Endothelial cell of umbilical vein (primary cell): Measurements from ENCODE around the gene RFX2. TPM values are rescaled to one million over a fixed set of nuclear protein-coding genes. Genes with fewer than 3 reads are reported as not detected.

ENCODE experiments used
- BruUV-seq: library from RNA; stranded (reverse); fragments of 400-500 nt; replicated peaks from 2 replicates; lab custom pipeline; 2021; lab: Mats Ljungman, UMichigan
- CTCF ChIA-PET: fragments of 300-600, 350-600 bp; sonication (Branson Sonifier 250); formaldehyde crosslinking; loops from one replicate; lab custom pipeline; 2021; ENCODE audit warnings: antibody characterized with exemption, inconsistent platforms; lab: Charles Lee
- POLR2A ChIA-PET: fragments of 300-600, 350-600 bp; sonication (Branson Sonifier 250); formaldehyde crosslinking; loops from one replicate; lab custom pipeline; 2021; ENCODE audit warnings: antibody characterized with exemption, inconsistent platforms; lab: Charles Lee
- DNase-seq: peaks from one replicate; pipeline ENCODE4 v3.0.0-alpha.2; 2011; ENCODE audit warnings: low read depth, low spot score
- FAIRE-seq: peaks from 2 replicates; lab custom pipeline; 2011; peaks lifted over from hg19 to GRCh38; lab: Jason Lieb, UNC
- H2AFZ ChIP-seq: 2 replicates; pipeline ENCODE4 v1.6.0; 2012; ENCODE audit warnings: low read depth, low read length, control low read depth, inconsistent platforms
- H3K27ac ChIP-seq: 2 replicates; pipeline ENCODE4 v1.5.1; 2011; ENCODE audit warnings: low read depth, mild to moderate bottlenecking, control low read depth, low read length, moderate library complexity; ENCODE audit not compliant: insufficient read depth
- H3K27me3 ChIP-seq, 2 experiments: 2 replicates each; pipeline versions ENCODE4 v1.6.0 to v1.6.1; 2011; ENCODE audit warnings: low read length in 2 of 2, mixed read lengths in 1 of 2; ENCODE audit not compliant: control insufficient read depth in 2 of 2, insufficient read depth in 2 of 2
- H3K36me3 ChIP-seq, 2 experiments: 2 replicates in 1 of 2; 3 replicates in 1 of 2; pipeline ENCODE4 v1.5.1; 2011; ENCODE audit warnings: low read length in 2 of 2, mild to moderate bottlenecking in 1 of 2, moderate library complexity in 1 of 2; ENCODE audit not compliant: control insufficient read depth in 2 of 2, insufficient read depth in 2 of 2; ENCODE audit errors: extremely low read depth in 1 of 2
- H3K4me1 ChIP-seq: 3 replicates; pipeline ENCODE4 v1.5.1; 2011; ENCODE audit warnings: mild to moderate bottlenecking, low read length; ENCODE audit not compliant: control insufficient read depth, insufficient read depth; ENCODE audit errors: extremely low read depth
- H3K4me2 ChIP-seq: 2 replicates; pipeline ENCODE4 v1.6.1; 2011; ENCODE audit warnings: low read length, control low read depth, mixed read lengths; ENCODE audit not compliant: insufficient read depth
- H3K4me3 ChIP-seq, 3 experiments: fragments of 200-600 bp in 1 of 3; sonication (generic), shearing (Covaris generic) in 1 of 3; replicated peaks in 1 of 3; 2 replicates each; pipeline ENCODE4 v1.5.1; 2011 to 2016; ENCODE audit warnings: control low read depth in 3 of 3, low read length in 3 of 3, mild to moderate bottlenecking in 2 of 3, inconsistent platforms in 1 of 3, low read depth in 1 of 3, moderate library complexity in 1 of 3; ENCODE audit not compliant: insufficient read depth in 1 of 3
- H3K79me2 ChIP-seq: 2 replicates; pipeline ENCODE4 v1.6.0; 2012; ENCODE audit warnings: low read length, inconsistent platforms; ENCODE audit not compliant: control insufficient read depth, insufficient read depth
- H3K9ac ChIP-seq: replicated peaks from 2 replicates; pipeline ENCODE3; 2011; ENCODE audit warnings: low read length, control low read depth; ENCODE audit not compliant: insufficient read depth; ENCODE audit errors: extremely low read depth
- H3K9me1 ChIP-seq: replicated peaks from 3 replicates; pipeline ENCODE4 v1.6.0; 2011; ENCODE audit warnings: mild to moderate bottlenecking, low read length; ENCODE audit not compliant: control insufficient read depth, insufficient read depth; ENCODE audit errors: extremely low read depth
- H3K9me3 ChIP-seq: replicated peaks from 2 replicates; pipeline ENCODE4 v1.5.1; 2012; ENCODE audit warnings: low read length, inconsistent platforms; ENCODE audit not compliant: control insufficient read depth, insufficient read depth
- H4K20me1 ChIP-seq: replicated peaks from 2 replicates; pipeline ENCODE3; 2011; ENCODE audit warnings: mild to moderate bottlenecking, low read length; ENCODE audit not compliant: control insufficient read depth, insufficient read depth; ENCODE audit errors: extremely low read depth
- EZH2 ChIP-seq: IDR thresholded peaks from 2 replicates; pipeline ENCODE4 v1.6.1; 2012; ENCODE audit warnings: borderline replicate concordance, low read depth, mild to moderate bottlenecking, moderate library complexity, low read length, inconsistent platforms; ENCODE audit not compliant: severe bottlenecking
- GATA2 ChIP-seq: IDR thresholded peaks from 2 replicates; pipeline ENCODE4 v1.7.0; 2011; ENCODE audit warnings: low read depth, mild to moderate bottlenecking, moderate library complexity, mixed read lengths, low read length; ENCODE audit not compliant: insufficient read length, insufficient read depth
- JUN ChIP-seq: IDR thresholded peaks from 2 replicates; pipeline ENCODE4 v1.6.1; 2011; ENCODE audit warnings: borderline replicate concordance, low read depth; ENCODE audit not compliant: insufficient read length, insufficient read depth
- MYC ChIP-seq: IDR thresholded peaks from one replicate; pipeline ENCODE4 v1.6.1; 2011; ENCODE audit warnings: mild to moderate bottlenecking, low read depth, low read length
- POLR2AphosphoS5 ChIP-seq: IDR thresholded peaks from 2 replicates; pipeline ENCODE4 v1.6.1; 2012; ENCODE audit warnings: low read depth, mild to moderate bottlenecking, control low read depth, low read length, moderate library complexity; ENCODE audit not compliant: insufficient read depth
- dilution Hi-C: fragments of 300-500 bp; cut with MboI; formaldehyde crosslinking; loops from one replicate; pipeline ENCODE4 v1.15.0; 2019; ENCODE audit warnings: low sequenced_read_pairs; ENCODE audit not compliant: extremely low pct_ligation_motif_present
- intact Hi-C: fragments of 100-400 bp; cut with micrococcal nuclease; formaldehyde crosslinking; loops from one replicate; pipeline ENCODE4 v1.10.0; 2022
- polyA plus RNA-seq, 4 experiments: library from polyadenylated mRNA; depleted of rRNA in 3 of 4; stranded (reverse) in 3 of 4; unstranded in 1 of 4; fragments of >200 nt; gene quantifications; 2 replicates each; pipeline versions ENCODE4 v1.2.1 to v1.2.3, GENCODE V29; 2011 to 2012; ENCODE audit warnings: missing spikeins in 1 of 4
- total RNA-seq: library from RNA; stranded (reverse); gene quantifications from 2 replicates; pipeline ENCODE4 v1.2.3, GENCODE V29; 2021

The RFX2 gene
- total and polyA plus RNA-seq, 2 donors (not counting 3 experiments of a cell fraction or from before 2014, with no cell fraction given), result 16.1 to 19.0 TPM

- no peak overlapping the region for H3K27ac ChIP-seq
- H3K4me1 ChIP-seq, result no peaks in the 10 kb centered on the region
- dilution Hi-C loops (loop anchor here (25.0 kb wide), 1 partner anchor 104 kb away; the partner anchor contains the start of gene ACSBG2), intact Hi-C loops (no loop called here)
- H3K9me3 ChIP-seq, result no peaks in the 10 kb centered on the region
- no peak overlapping the region for H2AFZ ChIP-seq
- DNase-seq (no peak), FAIRE-seq (no peak)
- ChIA-PET CTCF (interaction anchor here (1.2 to 2.5 kb wide), 4 partner anchors 10 to 93 kb away, joined by 3 to 10 read pairs (median 6); no protein-coding TSS in a partner anchor), POLR2A (no interaction called here)
- H3K27me3 ChIP-seq, result no peaks in the 10 kb centered on the region
- no peaks in the 10 kb centered on the region for H3K9me1 ChIP-seq
- no peak overlapping the region for H3K4me3 ChIP-seq
- H3K79me2 ChIP-seq, result no peaks in the 10 kb centered on the region
- H3K9ac ChIP-seq, result no peak overlapping the region
- TF ChIP-seq JUN, result no peak
- TF ChIP-seq EZH2, result no peak
- TF ChIP-seq GATA2, result no peak
- TF ChIP-seq POLR2AphosphoS5, result no peak
- TF ChIP-seq MYC, result no peak
- H3K4me2 ChIP-seq, result no peak overlapping the region
- BruUV-seq, result no TSS peak
- no peaks in the 10 kb centered on the region for H3K36me3 ChIP-seq
- no peaks in the 10 kb centered on the region for H4K20me1 ChIP-seq
Measured at GRCh38 chr19:6032827-6033226, 77.5 kb downstream of the RFX2 start.

- no peak overlapping the region for H3K9ac ChIP-seq
- DNase-seq (no peak), FAIRE-seq (no peak)
- POLR2A ChIA-PET, result no interaction called here
- no peak overlapping the region for H3K4me2 ChIP-seq
- H4K20me1 ChIP-seq, result no peaks in the 10 kb centered on the region
- no peaks in the 10 kb centered on the region for H3K9me1 ChIP-seq
- BruUV-seq, result no TSS peak
- H2AFZ ChIP-seq, result no peak overlapping the region
- no peak overlapping the region for H3K27ac ChIP-seq
- no peaks in the 10 kb centered on the region for H3K4me1 ChIP-seq
- no peak for TF ChIP-seq GATA2
- H3K4me3 ChIP-seq, result no peak overlapping the region
- H3K9me3 ChIP-seq, result no peaks in the 10 kb centered on the region
- intact Hi-C loops, result no loop called here
- CTCF ChIA-PET, result interaction anchor here (1.2 kb wide), 2 partner anchors 10 to 45 kb away, joined by 3 to 5 read pairs; no protein-coding TSS in a partner anchor
- no peaks in the 10 kb centered on the region for H3K27me3 ChIP-seq
- dilution Hi-C loops, result loop anchor here (25.0 kb wide), 1 partner anchor 105 kb away; the partner anchor contains the start of gene ACSBG2
- H3K79me2 ChIP-seq, result no peaks in the 10 kb centered on the region
- no peaks in the 10 kb centered on the region for H3K36me3 ChIP-seq
Measured at GRCh38 chr19:6032381-6032780, 77.9 kb downstream of the RFX2 start.
